ENCODE results near the gene IGFBP2.

DNA sequence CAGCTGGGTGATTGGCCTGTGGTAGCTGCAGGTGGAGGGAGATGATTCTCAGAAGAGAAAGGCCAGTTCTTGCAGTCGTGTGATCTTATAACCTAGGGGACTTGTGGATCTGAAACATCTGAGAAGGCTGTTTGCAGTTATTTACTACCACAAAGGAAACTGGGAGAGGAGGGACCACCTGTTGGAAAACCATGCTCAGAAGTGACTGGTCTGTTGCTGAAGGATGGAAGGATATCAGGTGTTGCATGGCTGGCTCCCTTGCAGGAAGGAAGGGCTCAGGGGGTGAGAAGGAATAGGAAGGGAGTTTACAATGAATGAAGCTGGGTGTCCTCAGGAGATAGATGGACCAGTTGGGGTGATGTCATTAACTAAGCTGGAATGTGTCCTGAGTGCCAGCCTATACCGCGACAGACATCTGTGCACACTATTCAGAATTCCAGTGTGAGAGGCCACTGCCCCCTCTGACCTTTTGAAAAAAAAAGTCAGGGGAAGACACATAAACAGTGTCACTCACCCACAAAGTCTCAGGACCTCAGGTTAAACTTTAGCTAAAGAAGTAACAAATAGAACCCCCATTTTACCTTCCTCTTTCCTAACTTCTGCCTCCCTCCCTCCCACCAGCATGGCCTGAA is 17.5 kb downstream of the IGFBP2 start:
- TF ChIP-seq EZH2 (IDR thresholded peaks at IDR 0.05; ENCODE audit: insufficient read depth, poor library complexity, severe bottlenecking) (no peak), EZH2phosphoT487 (IDR thresholded peaks at IDR 0.05; ENCODE audit: insufficient read depth, low read depth) (no peak)
